LNCAP (cell line): ENCODE data around the gene AIG1.
A peak's percentile ranks its signal among the peaks of the same experiment; 100 is the strongest.

Experiments used
- CTCF ChIP-seq: fragments of 450-650 bp; IDR thresholded peaks from 2 replicates; pipeline ENCODE4 v1.5.1; 2017; ENCODE audit warnings: mild to moderate bottlenecking

Gene AIG1

GRCh38 chr6:143222310-143222709, 161.6 kb downstream of the AIG1 start:
- no peak for TF ChIP-seq CTCF

GRCh38 chr6:143222801-143223231, 162.1 kb downstream of the AIG1 start:
- no peak for TF ChIP-seq CTCF

GRCh38 chr6:143223895-143224294, 163.2 kb downstream of the AIG1 start:
- TF ChIP-seq CTCF = no peak

- TF ChIP-seq CTCF = no peak
Measured at GRCh38 chr6:143224516-143224915, 163.8 kb downstream of the AIG1 start.

GRCh38 chr6:143225929-143226328, 165.2 kb downstream of the AIG1 start:
- no peak for TF ChIP-seq CTCF

GRCh38 chr6:143227675-143228074, 167.0 kb downstream of the AIG1 start:
- TF ChIP-seq CTCF = no peak

- TF ChIP-seq CTCF = no peak
Measured at GRCh38 chr6:143229400-143229799, 168.7 kb downstream of the AIG1 start.

GRCh38 chr6:143232849-143233248, 172.2 kb downstream of the AIG1 start:
- TF ChIP-seq CTCF = peak; percentile 59
